COLO668 (cell line): ENCODE data around the gene CSN1S1.

Experiments
- DNase-seq: peaks from one replicate; lab custom pipeline; 2025; ENCODE audit not compliant: unreplicated experiment; lab: John Stamatoyannopoulos, UW

Gene CSN1S1

DNA sequence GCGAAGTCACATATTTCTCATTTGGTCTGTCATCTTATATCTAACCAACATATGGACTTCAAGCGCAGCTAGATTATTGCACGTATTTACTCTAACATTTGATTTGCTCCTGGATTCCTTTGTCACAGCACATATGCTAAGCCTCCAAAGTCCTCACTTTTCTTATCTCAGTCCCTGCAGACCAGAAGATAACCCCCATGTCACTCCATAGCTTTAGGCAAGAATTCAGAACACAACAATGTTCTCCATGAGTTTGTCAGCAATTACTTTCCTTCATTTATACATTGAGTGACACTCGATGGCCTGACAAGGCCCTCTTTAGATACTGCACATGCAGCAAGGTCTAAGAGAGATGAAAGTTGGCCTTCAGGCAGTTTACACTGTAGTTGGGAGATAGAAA is 60.1 kb downstream of the CSN1S1 start:
- DNase-seq, result no peak

DNA sequence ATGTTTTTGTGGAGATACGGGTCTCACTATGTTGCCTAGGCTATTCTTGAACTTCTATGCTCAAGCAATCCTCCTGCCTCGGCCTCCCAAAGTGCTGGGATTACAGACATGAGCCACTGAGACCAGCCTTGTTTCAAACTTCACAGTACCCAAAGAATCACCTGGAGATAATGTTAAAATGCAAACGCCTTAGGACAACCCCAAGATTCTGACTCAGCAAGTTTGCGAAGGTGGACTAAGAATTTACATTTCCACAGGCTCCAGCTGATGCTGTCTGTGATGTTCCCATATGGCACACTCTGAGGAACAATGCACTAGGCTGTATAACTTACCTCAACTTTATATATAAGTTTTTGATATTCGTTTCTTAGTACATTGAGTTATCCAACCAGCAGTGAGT is 63.9 kb downstream of the CSN1S1 start:
- no peak for DNase-seq

DNA sequence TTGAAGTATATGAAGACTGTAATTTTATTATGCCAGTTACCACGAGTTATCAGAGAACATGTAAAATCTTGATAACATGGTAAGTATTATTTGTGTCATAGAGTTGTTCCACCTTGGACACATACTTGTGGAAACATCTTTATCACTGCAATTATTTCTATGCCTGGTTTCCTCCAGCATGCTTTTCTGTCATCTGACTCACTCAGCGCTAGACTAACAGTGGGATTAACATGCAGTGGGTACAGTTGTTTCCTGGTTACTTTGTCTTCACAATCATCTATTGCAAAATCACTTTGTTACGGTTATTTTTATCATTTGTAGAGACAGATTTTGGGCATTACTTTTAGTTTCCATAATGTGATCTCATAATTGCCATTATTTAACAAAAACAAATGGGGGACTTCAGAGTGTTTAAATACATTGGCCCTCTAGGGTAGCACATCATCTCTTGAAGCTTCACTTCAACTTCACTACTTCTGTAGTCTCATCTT is 64.7 kb downstream of the CSN1S1 start, which contains the start of gene STATH:
STATH (plus strand) TSS at position 441 of the 491 bp plus-strand sequence. CDS start 2,472 bp downstream, outside the sequence.
- DNase-seq, result no peak
